Mesenchymal stem cell (in vitro differentiated cells and primary cell): Measurements from ENCODE around the gene TAOK3.
A peak's percentile ranks its signal among the peaks of the same experiment; 100 is the strongest.

Source experiments
- DNase-seq: peaks from one replicate; pipeline ENCODE4 v3.0.0-alpha.2; 2013
- H2AFZ ChIP-seq: one replicate; pipeline ENCODE4 v1.6.1; 2013; ENCODE audit warnings: low read depth, mild to moderate bottlenecking, control low read depth, inconsistent platforms, low read length, moderate library complexity
- H2AK5ac ChIP-seq: 2 replicates; pipeline ENCODE4 v1.6.1; 2013; ENCODE audit warnings: low read length, moderate library complexity, mild to moderate bottlenecking, inconsistent platforms; ENCODE audit not compliant: severe bottlenecking
- H2BK120ac ChIP-seq: one replicate; pipeline ENCODE4 v1.6.1; 2013; ENCODE audit warnings: low read depth, mild to moderate bottlenecking, inconsistent platforms, low read length, moderate library complexity
- H2BK12ac ChIP-seq, 2 experiments: one replicate each; pipeline ENCODE4 v1.6.1; 2013; ENCODE audit warnings: inconsistent platforms in 2 of 2, low read length in 2 of 2, mild to moderate bottlenecking in 2 of 2, moderate library complexity in 2 of 2, control low read depth in 1 of 2
- H2BK15ac ChIP-seq: one replicate; pipeline ENCODE4 v1.6.1; 2013; ENCODE audit warnings: mild to moderate bottlenecking, low read depth, inconsistent platforms; ENCODE audit not compliant: poor library complexity, severe bottlenecking
- H2BK5ac ChIP-seq: 2 replicates; pipeline ENCODE4 v1.6.1; 2013; ENCODE audit warnings: low read depth, mild to moderate bottlenecking, low read length, control low read depth, inconsistent platforms; ENCODE audit not compliant: poor library complexity, severe bottlenecking
- H3K14ac ChIP-seq, 2 experiments: one replicate each; pipeline ENCODE4 v1.6.1; 2013; ENCODE audit warnings: inconsistent platforms in 2 of 2, low read length in 2 of 2, control low read depth in 1 of 2, mild to moderate bottlenecking in 1 of 2, moderate library complexity in 1 of 2
- H3K18ac ChIP-seq, 2 experiments: one replicate each; pipeline ENCODE4 v1.6.1; 2013; ENCODE audit warnings: inconsistent platforms in 2 of 2, low read length in 2 of 2, control low read depth in 1 of 2, low read depth in 1 of 2, mild to moderate bottlenecking in 1 of 2
- H3K23ac ChIP-seq, 2 experiments: one replicate each; pipeline ENCODE4 v1.6.1; 2013; ENCODE audit warnings: inconsistent platforms in 2 of 2, low read length in 2 of 2, mild to moderate bottlenecking in 2 of 2, moderate library complexity in 2 of 2, control low read depth in 1 of 2
- H3K27ac ChIP-seq: 2 replicates; pipeline ENCODE4 v1.5.1; 2013; ENCODE audit warnings: mild to moderate bottlenecking, moderate library complexity, low read length, control low read depth, inconsistent platforms; ENCODE audit not compliant: poor library complexity, severe bottlenecking
- H3K27me3 ChIP-seq, 2 experiments: 2 replicates each; pipeline versions ENCODE4 v1.6.1 to v1.7.0; 2013; ENCODE audit warnings: low read length in 2 of 2, mild to moderate bottlenecking in 2 of 2, moderate library complexity in 2 of 2, control low read depth in 1 of 2, inconsistent platforms in 1 of 2; ENCODE audit not compliant: control insufficient read depth in 1 of 2, insufficient read depth in 1 of 2
- H3K36me3 ChIP-seq, 2 experiments: 2 replicates each; pipeline versions ENCODE4 v1.6.1 to v1.7.0; 2013; ENCODE audit warnings: low read length in 2 of 2, control low read depth in 1 of 2, inconsistent platforms in 1 of 2, low read depth in 1 of 2, mild to moderate bottlenecking in 1 of 2; ENCODE audit not compliant: insufficient read depth in 2 of 2, control insufficient read depth in 1 of 2
- H3K4ac ChIP-seq, 2 experiments: one replicate each; pipeline ENCODE4 v1.6.1; 2013; ENCODE audit warnings: inconsistent platforms in 2 of 2, low read length in 2 of 2, mild to moderate bottlenecking in 2 of 2, moderate library complexity in 2 of 2, control low read depth in 1 of 2, low read depth in 1 of 2
- H3K4me1 ChIP-seq: 2 replicates; pipeline ENCODE4 v1.6.1; 2013; ENCODE audit warnings: low read depth, low read length, control low read depth; ENCODE audit not compliant: control insufficient read depth, insufficient read depth
- H3K4me2 ChIP-seq: 2 replicates; pipeline ENCODE4 v1.6.1; 2013; ENCODE audit warnings: low read length, mild to moderate bottlenecking, inconsistent platforms; ENCODE audit not compliant: poor library complexity, severe bottlenecking
- H3K4me3 ChIP-seq, 2 experiments: 2 replicates each; pipeline versions ENCODE4 v1.5.1 to v1.7.0; 2013; ENCODE audit warnings: low read length in 2 of 2, mild to moderate bottlenecking in 2 of 2, control low read depth in 1 of 2, low read depth in 1 of 2; ENCODE audit not compliant: insufficient read depth in 1 of 2
- H3K79me1 ChIP-seq: replicated peaks from 2 replicates; pipeline ENCODE4 v1.6.1; 2013; ENCODE audit warnings: mild to moderate bottlenecking, control low read depth, low read length, inconsistent platforms; ENCODE audit not compliant: poor library complexity, severe bottlenecking
- H3K9ac ChIP-seq: 2 replicates; pipeline ENCODE4 v1.7.0; 2013; ENCODE audit warnings: mild to moderate bottlenecking, low read length, moderate library complexity
- H3K9me3 ChIP-seq: 2 replicates; pipeline ENCODE4 v1.7.0; 2013; ENCODE audit warnings: mild to moderate bottlenecking, low read length; ENCODE audit not compliant: control insufficient read depth
- H4K8ac ChIP-seq: one replicate; pipeline ENCODE4 v1.6.1; 2013; ENCODE audit warnings: inconsistent platforms, mild to moderate bottlenecking, low read length, moderate library complexity
- H4K91ac ChIP-seq: one replicate; pipeline ENCODE4 v1.6.1; 2013; ENCODE audit warnings: mild to moderate bottlenecking, low read length, inconsistent platforms
- WGBS: methylation state at CpG from one replicate; pipeline ENCODE4 v1.1.7; 2013; ENCODE audit warnings: mixed read lengths; 5-methylcytosine and 5-hydroxymethylcytosine counted together

TAOK3 gene

DNA sequence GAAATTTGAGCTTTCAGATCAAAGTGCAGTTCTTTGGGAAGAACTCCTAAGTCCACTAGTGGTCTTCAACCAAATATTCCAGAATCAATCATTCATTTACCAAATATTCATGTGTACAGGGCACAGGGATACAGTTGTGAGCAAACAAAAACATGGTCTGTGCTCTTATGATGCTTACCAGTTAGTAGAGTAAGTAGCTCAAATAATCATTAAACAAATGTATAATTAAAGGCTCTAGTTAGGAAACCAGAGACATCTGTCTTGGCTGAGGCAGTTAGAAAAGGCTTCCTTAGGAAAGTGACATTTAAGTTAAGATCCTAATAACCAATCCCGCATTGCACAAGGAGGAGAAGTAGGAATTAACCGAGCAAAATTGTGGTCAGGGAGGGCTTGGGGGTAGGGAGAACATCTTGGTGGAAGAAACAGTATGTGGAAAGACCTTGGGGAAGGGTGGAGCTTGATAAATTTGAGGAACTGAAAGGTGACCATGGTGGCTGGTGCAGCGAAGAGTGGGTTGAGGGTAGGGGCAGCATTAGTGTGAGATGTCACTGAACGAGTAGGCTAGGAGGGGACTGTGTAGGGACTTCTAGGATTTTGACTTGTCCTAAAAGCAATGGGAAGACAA, 196.8 kb downstream of the TAOK3 start:
- Histone ChIP-seq H2BK5ac (no peak overlapping the region), H3K9ac (no peak overlapping the region), H3K4me2 (no peak overlapping the region), H3K4me1 (no peaks in the 10 kb centered on the region), H3K18ac (no peak overlapping the region), H3K36me3 (peaks cover 17 to 86% of the 10 kb centered on the region in 2 experiments), H3K23ac (no peak overlapping the region), H3K79me1 (peaks cover 4% of the 10 kb centered on the region), H3K4me3 (no peak overlapping the region), H2BK12ac (no peak overlapping the region), H2BK15ac (no peak overlapping the region), H2AK5ac (no peak overlapping the region), H3K27ac (no peak overlapping the region), H4K91ac (no peak overlapping the region), H4K8ac (no peak overlapping the region), H2BK120ac (no peak overlapping the region), H3K4ac (no peak overlapping the region), H3K27me3 (no peaks in the 10 kb centered on the region), H3K9me3 (no peaks in the 10 kb centered on the region), H2AFZ (no peak overlapping the region), H3K14ac (no peak overlapping the region)
- 97% methylated on average over 4 of the region's 4 CpGs for WGBS
- no peak for DNase-seq

DNA sequence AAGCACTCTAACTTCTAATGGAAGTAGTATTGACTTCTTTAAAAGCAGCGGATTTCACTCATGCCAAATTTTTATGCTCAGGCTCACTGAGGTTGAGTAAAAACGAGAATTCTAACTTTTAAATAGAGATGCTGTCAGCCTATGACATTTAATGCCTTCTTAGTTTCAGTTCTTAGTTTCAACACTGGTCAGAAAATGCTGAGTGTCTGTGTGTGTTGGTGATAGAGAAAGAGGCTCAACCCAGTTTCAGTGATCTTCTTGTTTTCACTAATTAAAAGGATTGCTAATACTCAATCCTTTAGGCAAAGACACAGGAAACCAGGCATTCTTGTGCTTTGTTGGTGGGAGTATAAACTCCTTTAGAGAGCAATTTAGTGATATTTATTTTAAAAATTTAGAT, 205.8 kb downstream of the TAOK3 start:
- Histone ChIP-seq H3K4me1 (no peaks in the 10 kb centered on the region), H3K4me3 (no peak overlapping the region), H3K79me1 (no peaks in the 10 kb centered on the region), H2BK5ac (no peak overlapping the region), H2AFZ (no peak overlapping the region), H4K8ac (no peak overlapping the region), H3K4ac (no peak overlapping the region), H3K4me2 (no peak overlapping the region), H3K27ac (no peak overlapping the region), H2BK15ac (no peak overlapping the region), H3K23ac (no peak overlapping the region), H3K9ac (no peak overlapping the region), H3K27me3 (no peaks in the 10 kb centered on the region), H3K14ac (no peak overlapping the region), H3K36me3 (peaks cover 5 to 67% of the 10 kb centered on the region in 2 experiments), H3K9me3 (no peaks in the 10 kb centered on the region), H4K91ac (no peak overlapping the region), H2AK5ac (no peak overlapping the region), H3K18ac (no peak overlapping the region), H2BK12ac (no peak overlapping the region), H2BK120ac (no peak overlapping the region)
- WGBS: 92% methylated on average over 2 of the region's 2 CpGs
- DNase-seq: no peak

DNA sequence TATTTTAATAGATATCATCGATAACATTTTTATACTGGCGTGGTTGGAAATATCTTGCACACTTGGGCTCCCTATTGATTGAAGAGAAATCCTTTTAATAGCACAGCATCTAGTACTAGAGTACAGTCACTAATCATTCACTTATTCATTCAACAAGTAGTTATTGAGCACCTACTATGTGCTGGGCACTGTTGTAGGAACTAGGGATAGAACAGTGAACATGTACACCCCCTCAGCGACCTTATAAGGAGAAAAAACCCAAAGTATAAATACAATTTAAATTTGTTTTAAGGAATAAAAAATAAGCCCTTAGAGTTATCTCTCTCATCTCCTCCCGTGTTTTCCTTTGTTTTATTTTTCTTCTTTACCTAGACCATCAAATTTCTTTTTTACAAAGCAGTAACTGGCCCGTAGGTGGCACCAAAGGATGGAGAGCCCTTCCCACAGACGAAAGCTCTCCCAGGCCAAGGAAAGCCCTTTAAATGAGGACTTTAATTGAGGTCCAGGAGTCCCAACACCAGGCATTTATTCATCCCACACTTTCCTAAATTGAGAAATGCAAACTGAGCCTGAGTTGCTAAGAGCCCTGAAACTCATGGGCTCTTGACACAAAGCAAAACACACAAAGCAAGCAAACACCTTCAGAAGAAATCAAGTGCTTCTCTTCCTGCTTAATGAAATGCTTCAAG, 207.8 kb downstream of the TAOK3 start:
- peaks cover 3 to 67% of the 10 kb centered on the region in 2 experiments for H3K36me3 ChIP-seq
- no peak overlapping the region for H2AK5ac ChIP-seq
- no peak overlapping the region for H2BK120ac ChIP-seq
- H4K91ac ChIP-seq: no peak overlapping the region
- 12% methylated on average over 3 of the region's 6 CpGs for WGBS
- no peak overlapping the region for H2AFZ ChIP-seq
- H3K9me3 ChIP-seq: no peaks in the 10 kb centered on the region
- H2BK5ac ChIP-seq: no peak overlapping the region
- H3K18ac ChIP-seq: no peak overlapping the region
- H3K4me2 ChIP-seq: no peak overlapping the region
- no peak overlapping the region for H3K27ac ChIP-seq
- no peak overlapping the region for H3K14ac ChIP-seq
- no peak overlapping the region for H3K4ac ChIP-seq
- no peaks in the 10 kb centered on the region for H3K27me3 ChIP-seq
- no peaks in the 10 kb centered on the region for H3K4me1 ChIP-seq
- H3K23ac ChIP-seq: no peak overlapping the region
- H4K8ac ChIP-seq: peak overlapping the region; percentile 54
- no peaks in the 10 kb centered on the region for H3K79me1 ChIP-seq
- H3K4me3 ChIP-seq: no peak overlapping the region
- H2BK15ac ChIP-seq: no peak overlapping the region
- no peak overlapping the region for H2BK12ac ChIP-seq
- H3K9ac ChIP-seq: no peak overlapping the region
- peak; percentile 37 for DNase-seq

DNA sequence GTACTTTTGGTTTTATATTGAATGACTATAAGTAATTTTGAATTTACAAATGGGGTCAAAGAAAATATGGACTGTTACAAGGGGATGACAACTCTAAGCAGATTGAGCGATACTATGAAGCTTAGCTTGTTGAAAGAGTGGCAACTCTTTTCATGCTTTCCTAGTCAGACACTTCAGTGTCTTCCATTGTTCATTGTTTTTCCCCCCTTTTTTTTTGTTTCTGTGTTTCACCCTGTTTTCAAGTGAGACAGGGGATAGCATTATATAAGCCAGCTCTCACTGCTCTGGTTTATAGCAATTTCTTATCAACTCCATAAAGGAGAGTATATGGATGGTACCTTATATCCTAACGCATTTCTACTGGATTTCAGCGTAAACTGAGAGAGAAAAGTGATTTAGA, 212.2 kb downstream of the TAOK3 start:
- Histone ChIP-seq H3K36me3 (peaks cover 11 to 78% of the 10 kb centered on the region in 2 experiments), H2BK5ac (no peak overlapping the region), H3K9me3 (no peaks in the 10 kb centered on the region), H3K4me3 (no peak overlapping the region), H3K4me1 (no peaks in the 10 kb centered on the region), H3K27ac (no peak overlapping the region), H3K23ac (no peak overlapping the region), H2AK5ac (no peak overlapping the region), H3K14ac (no peak overlapping the region), H2AFZ (no peak overlapping the region), H4K91ac (no peak overlapping the region), H3K9ac (no peak overlapping the region), H3K18ac (no peak overlapping the region), H3K4me2 (no peak overlapping the region), H3K27me3 (no peaks in the 10 kb centered on the region), H4K8ac (no peak overlapping the region), H2BK12ac (no peak overlapping the region), H3K4ac (no peak overlapping the region), H3K79me1 (no peaks in the 10 kb centered on the region), H2BK120ac (no peak overlapping the region), H2BK15ac (no peak overlapping the region)
- no peak for DNase-seq
- over 99% methylated on average over 3 of the region's 3 CpGs for WGBS
